ENCODE measurements around the gene LCP2. TPM values are rescaled to one million over a fixed set of nuclear protein-coding genes. Genes with fewer than 3 reads are reported as not detected.

The LCP2 gene
- total RNA-seq, 1 donor from 2014 or later, result not detected

GRCh38 chr5:170302653-170303501 lies 5.3 kb upstream of the LCP2 start:
- Mint-ChIP-seq H3K27me3 (ENCODE audit: unreplicated experiment) (peaks cover 26% of the 10 kb centered on the region), H3K4me1 (ENCODE audit: unreplicated experiment) (no peaks in the 10 kb centered on the region), H3K9me3 (ENCODE audit: unreplicated experiment) (no peaks in the 10 kb centered on the region), H3K4me3 (ENCODE audit: unreplicated experiment) (no peak overlapping the region), H3K27ac (ENCODE audit: unreplicated experiment) (no peak overlapping the region), H3K36me3 (ENCODE audit: unreplicated experiment) (no peaks in the 10 kb centered on the region)
- DNase-seq (ENCODE audit: extremely low spot score, unreplicated experiment), result no peak
- TF ChIP-seq, protein P1, sequence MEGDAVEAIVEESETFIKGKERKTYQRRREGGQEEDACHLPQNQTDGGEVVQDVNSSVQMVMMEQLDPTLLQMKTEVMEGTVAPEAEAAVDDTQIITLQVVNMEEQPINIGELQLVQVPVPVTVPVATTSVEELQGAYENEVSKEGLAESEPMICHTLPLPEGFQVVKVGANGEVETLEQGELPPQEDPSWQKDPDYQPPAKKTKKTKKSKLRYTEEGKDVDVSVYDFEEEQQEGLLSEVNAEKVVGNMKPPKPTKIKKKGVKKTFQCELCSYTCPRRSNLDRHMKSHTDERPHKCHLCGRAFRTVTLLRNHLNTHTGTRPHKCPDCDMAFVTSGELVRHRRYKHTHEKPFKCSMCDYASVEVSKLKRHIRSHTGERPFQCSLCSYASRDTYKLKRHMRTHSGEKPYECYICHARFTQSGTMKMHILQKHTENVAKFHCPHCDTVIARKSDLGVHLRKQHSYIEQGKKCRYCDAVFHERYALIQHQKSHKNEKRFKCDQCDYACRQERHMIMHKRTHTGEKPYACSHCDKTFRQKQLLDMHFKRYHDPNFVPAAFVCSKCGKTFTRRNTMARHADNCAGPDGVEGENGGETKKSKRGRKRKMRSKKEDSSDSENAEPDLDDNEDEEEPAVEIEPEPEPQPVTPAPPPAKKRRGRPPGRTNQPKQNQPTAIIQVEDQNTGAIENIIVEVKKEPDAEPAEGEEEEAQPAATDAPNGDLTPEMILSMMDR (IDR thresholded peaks at IDR 0.05), result no peak

GRCh38 chr5:170301981-170302652 lies 4.5 kb upstream of the LCP2 start:
- Mint-ChIP-seq H3K27me3 (ENCODE audit: unreplicated experiment) (peaks cover 29% of the 10 kb centered on the region), H3K36me3 (ENCODE audit: unreplicated experiment) (no peaks in the 10 kb centered on the region), H3K27ac (ENCODE audit: unreplicated experiment) (no peak overlapping the region), H3K9me3 (ENCODE audit: unreplicated experiment) (no peaks in the 10 kb centered on the region), H3K4me1 (ENCODE audit: unreplicated experiment) (no peaks in the 10 kb centered on the region), H3K4me3 (ENCODE audit: unreplicated experiment) (no peak overlapping the region)
- DNase-seq (ENCODE audit: extremely low spot score, unreplicated experiment), result no peak
- TF ChIP-seq, protein P1 (IDR thresholded peaks at IDR 0.05), result no peak

- no peaks in the 10 kb centered on the region for H3K36me3 Mint-ChIP-seq (ENCODE audit: unreplicated experiment)
- H3K27ac Mint-ChIP-seq (ENCODE audit: unreplicated experiment), result no peak overlapping the region
These were observed 3.6 kb upstream of the LCP2 start for GRCh38 chr5:170301149-170301548.

GRCh38 chr5:170300361-170301013 lies 2.9 kb upstream of the LCP2 start:
- Mint-ChIP-seq H3K4me3 (ENCODE audit: unreplicated experiment) (no peak overlapping the region), H3K9me3 (ENCODE audit: unreplicated experiment) (no peaks in the 10 kb centered on the region), H3K36me3 (ENCODE audit: unreplicated experiment) (no peaks in the 10 kb centered on the region), H3K27me3 (ENCODE audit: unreplicated experiment) (peaks cover 31% of the 10 kb centered on the region), H3K27ac (ENCODE audit: unreplicated experiment) (no peak overlapping the region), H3K4me1 (ENCODE audit: unreplicated experiment) (no peaks in the 10 kb centered on the region)
- TF ChIP-seq, protein P1 (IDR thresholded peaks at IDR 0.05), result no peak
- DNase-seq (ENCODE audit: extremely low spot score, unreplicated experiment), result no peak

More at GRCh38 chr5:170301149-170301548, 3.6 kb upstream of the LCP2 start:
- H3K4me3 Mint-ChIP-seq (ENCODE audit: unreplicated experiment), result no peak overlapping the region
- DNase-seq (ENCODE audit: extremely low spot score, unreplicated experiment), result no peak
- H3K27me3 Mint-ChIP-seq (ENCODE audit: unreplicated experiment), result peaks cover 31% of the 10 kb centered on the region
- no peaks in the 10 kb centered on the region for H3K9me3 Mint-ChIP-seq (ENCODE audit: unreplicated experiment)
- TF ChIP-seq, protein P1 (IDR thresholded peaks at IDR 0.05), result no peak
- no peaks in the 10 kb centered on the region for H3K4me1 Mint-ChIP-seq (ENCODE audit: unreplicated experiment)

All from osteocyte (in vitro differentiated cells).